Breast epithelium (tissue), 3 donors: ENCODE measurements around the gene TYW5.

Experiments
- POLR2A ChIP-seq: fragments of 450-650 bp; IDR thresholded peaks from one replicate; pipeline ENCODE4 v1.6.1; 2016; ENCODE audit warnings: antibody characterized with exemption, mild to moderate bottlenecking, moderate library complexity
- POLR2AphosphoS5 ChIP-seq, 3 donors: sonication (generic); formaldehyde crosslinking; IDR thresholded peaks; one replicate each; pipeline ENCODE4 v1.6.1; 2017; ENCODE audit warnings: antibody characterized with exemption in 3 of 3
- TF ChIP-seq, protein P1 (sequence below), 3 donors: fragments of 450-650 bp; IDR thresholded peaks; one replicate each; pipeline ENCODE4 v1.5.1; 2016 to 2017; ENCODE audit warnings: antibody characterized with exemption in 3 of 3, mild to moderate bottlenecking in 3 of 3, moderate library complexity in 3 of 3

DNA sequence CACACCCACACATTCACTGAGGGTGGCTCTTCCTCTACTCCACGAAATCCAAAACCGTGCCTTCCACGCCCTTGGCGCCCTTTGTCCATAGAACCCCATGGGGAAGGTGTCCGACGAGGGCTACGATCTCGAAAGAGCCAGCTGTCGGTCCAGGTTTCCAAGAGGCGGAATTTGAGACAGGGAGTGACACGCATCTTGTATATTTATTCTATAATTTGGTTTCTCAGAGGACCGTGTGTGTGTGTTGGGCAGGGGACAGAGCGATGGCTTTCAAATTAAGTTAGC, 43.5 kb downstream of the TYW5 start:
- TF ChIP-seq, protein P1, sequence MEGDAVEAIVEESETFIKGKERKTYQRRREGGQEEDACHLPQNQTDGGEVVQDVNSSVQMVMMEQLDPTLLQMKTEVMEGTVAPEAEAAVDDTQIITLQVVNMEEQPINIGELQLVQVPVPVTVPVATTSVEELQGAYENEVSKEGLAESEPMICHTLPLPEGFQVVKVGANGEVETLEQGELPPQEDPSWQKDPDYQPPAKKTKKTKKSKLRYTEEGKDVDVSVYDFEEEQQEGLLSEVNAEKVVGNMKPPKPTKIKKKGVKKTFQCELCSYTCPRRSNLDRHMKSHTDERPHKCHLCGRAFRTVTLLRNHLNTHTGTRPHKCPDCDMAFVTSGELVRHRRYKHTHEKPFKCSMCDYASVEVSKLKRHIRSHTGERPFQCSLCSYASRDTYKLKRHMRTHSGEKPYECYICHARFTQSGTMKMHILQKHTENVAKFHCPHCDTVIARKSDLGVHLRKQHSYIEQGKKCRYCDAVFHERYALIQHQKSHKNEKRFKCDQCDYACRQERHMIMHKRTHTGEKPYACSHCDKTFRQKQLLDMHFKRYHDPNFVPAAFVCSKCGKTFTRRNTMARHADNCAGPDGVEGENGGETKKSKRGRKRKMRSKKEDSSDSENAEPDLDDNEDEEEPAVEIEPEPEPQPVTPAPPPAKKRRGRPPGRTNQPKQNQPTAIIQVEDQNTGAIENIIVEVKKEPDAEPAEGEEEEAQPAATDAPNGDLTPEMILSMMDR (IDR thresholded peaks at IDR 0.05): no peak
- TF ChIP-seq POLR2A: no peak
- TF ChIP-seq POLR2AphosphoS5 (IDR thresholded peaks at IDR 0.05): no peak
